Body of pancreas (tissue), 4 donors: Measurements from ENCODE around the gene KIAA1217. TPM values are rescaled to one million over a fixed set of nuclear protein-coding genes. Genes with fewer than 3 reads are reported as not detected.

ENCODE experiments used
- ATAC-seq: fragments of 150-250 bp; one replicate; pipeline ENCODE4 v1.9.1; 2016
- DNase-seq, 4 donors: peaks; one replicate each; pipeline ENCODE4 v3.0.0-alpha.2; 2019
- H3K27ac ChIP-seq, 4 donors: fragments of 200-600 bp; sonication (generic); 1 replicate in 3 of 4; 2 replicates in 1 of 4; pipeline versions ENCODE4 v1.5.1 to v1.6.1; 2016 to 2019; ENCODE audit warnings: mild to moderate bottlenecking in 1 of 4, mixed read lengths in 1 of 4, moderate library complexity in 1 of 4
- H3K27me3 ChIP-seq, 2 donors: fragments of 200-600 bp; sonication (generic); one replicate each; pipeline ENCODE4 v1.6.0; 2016; ENCODE audit warnings: mild to moderate bottlenecking in 1 of 2
- H3K36me3 ChIP-seq, 2 donors: fragments of 200-600 bp; sonication (generic); replicated peaks in 1 of 2; 2 replicates each; pipeline ENCODE4 v1.5.1; 2016; ENCODE audit warnings: low read depth in 2 of 2; ENCODE audit not compliant: insufficient read depth in 1 of 2
- H3K4me1 ChIP-seq: fragments of 200-600 bp; sonication (generic); one replicate; pipeline ENCODE4 v1.6.0; 2016
- H3K4me3 ChIP-seq, 2 donors: fragments of 200-600 bp; sonication (generic); 1 replicate in 1 of 2; 2 replicates in 1 of 2; pipeline ENCODE4 v1.5.1; 2016 to 2019
- H3K9me3 ChIP-seq, 3 donors: fragments of 200-600 bp; sonication (generic); 1 replicate in 2 of 3; 2 replicates in 1 of 3; pipeline ENCODE4 v1.5.1; 2016
- POLR2A ChIP-seq, 3 donors: fragments of 450-650 bp; IDR thresholded peaks; one replicate each; pipeline ENCODE4 v1.6.1; 2016; ENCODE audit warnings: antibody characterized with exemption in 3 of 3, mild to moderate bottlenecking in 2 of 3
- WGBS, 2 donors: methylation state at CpG; one replicate each; pipeline ENCODE4 v1.1.5; 2017; 5-methylcytosine and 5-hydroxymethylcytosine counted together
- intact Hi-C: fragments of 100-400 bp; cut with DNase I; formaldehyde crosslinking; loops from one replicate; pipeline ENCODE4 v1.15.1; 2023
- total RNA-seq, 2 donors: library from RNA; depleted of rRNA; stranded (reverse); fragments of >200 nt; gene quantifications; one replicate each; pipeline ENCODE4 v1.1.0, GENCODE V29; 2016
- TF ChIP-seq, protein P1 (sequence below), 7 experiments: fragments of 450-650 bp in 4 of 7; fragments of 200-600 bp in 3 of 7; sonication (generic) in 3 of 7; IDR thresholded peaks; one replicate each; pipeline ENCODE4 v1.5.1; 2016 to 2019; ENCODE audit warnings: antibody characterized with exemption in 7 of 7

Gene KIAA1217
- total RNA-seq, 2 donors from 2014 or later, result 25.9 to 36.9 TPM

DNA sequence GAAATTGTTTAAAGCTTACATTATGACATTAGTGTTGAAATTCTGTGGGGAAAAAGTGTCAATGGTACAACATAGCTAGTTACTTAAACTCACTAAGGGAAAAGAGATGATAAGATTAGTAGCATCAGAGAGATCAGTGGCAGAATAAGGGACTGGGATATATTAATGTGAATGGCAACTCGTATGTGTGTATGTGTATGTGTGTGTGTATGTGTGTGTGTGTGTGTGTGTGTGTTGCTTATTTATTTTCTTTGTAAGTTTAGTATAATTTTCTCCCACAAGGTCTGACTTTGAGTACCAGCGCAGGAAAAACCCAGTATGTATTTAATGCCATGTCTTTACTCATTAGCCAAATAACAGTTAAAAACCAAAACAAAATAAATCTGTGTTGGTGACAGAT is 258.7 kb downstream of the KIAA1217 start:
- 50 to 67% methylated on average over 2 of the region's 2 CpGs for WGBS, 2 donors
- no peaks in the 10 kb centered on the region for H3K27me3 ChIP-seq
- ATAC-seq (no peak), DNase-seq (no peak)
- TF ChIP-seq, protein P1, sequence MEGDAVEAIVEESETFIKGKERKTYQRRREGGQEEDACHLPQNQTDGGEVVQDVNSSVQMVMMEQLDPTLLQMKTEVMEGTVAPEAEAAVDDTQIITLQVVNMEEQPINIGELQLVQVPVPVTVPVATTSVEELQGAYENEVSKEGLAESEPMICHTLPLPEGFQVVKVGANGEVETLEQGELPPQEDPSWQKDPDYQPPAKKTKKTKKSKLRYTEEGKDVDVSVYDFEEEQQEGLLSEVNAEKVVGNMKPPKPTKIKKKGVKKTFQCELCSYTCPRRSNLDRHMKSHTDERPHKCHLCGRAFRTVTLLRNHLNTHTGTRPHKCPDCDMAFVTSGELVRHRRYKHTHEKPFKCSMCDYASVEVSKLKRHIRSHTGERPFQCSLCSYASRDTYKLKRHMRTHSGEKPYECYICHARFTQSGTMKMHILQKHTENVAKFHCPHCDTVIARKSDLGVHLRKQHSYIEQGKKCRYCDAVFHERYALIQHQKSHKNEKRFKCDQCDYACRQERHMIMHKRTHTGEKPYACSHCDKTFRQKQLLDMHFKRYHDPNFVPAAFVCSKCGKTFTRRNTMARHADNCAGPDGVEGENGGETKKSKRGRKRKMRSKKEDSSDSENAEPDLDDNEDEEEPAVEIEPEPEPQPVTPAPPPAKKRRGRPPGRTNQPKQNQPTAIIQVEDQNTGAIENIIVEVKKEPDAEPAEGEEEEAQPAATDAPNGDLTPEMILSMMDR (IDR thresholded peaks at IDR 0.05), result no peak
- no peak for TF ChIP-seq POLR2A (IDR thresholded peaks at IDR 0.05)
- H3K4me1 ChIP-seq, result peaks cover 54% of the 10 kb centered on the region
- intact Hi-C loops, result no loop called here
- no peaks in the 10 kb centered on the region for H3K36me3 ChIP-seq
- no peak overlapping the region for H3K4me3 ChIP-seq
- H3K27ac ChIP-seq, result peak overlapping the region; percentile 93 to 96 (median 95)
- H3K9me3 ChIP-seq, result no peaks in the 10 kb centered on the region

DNA sequence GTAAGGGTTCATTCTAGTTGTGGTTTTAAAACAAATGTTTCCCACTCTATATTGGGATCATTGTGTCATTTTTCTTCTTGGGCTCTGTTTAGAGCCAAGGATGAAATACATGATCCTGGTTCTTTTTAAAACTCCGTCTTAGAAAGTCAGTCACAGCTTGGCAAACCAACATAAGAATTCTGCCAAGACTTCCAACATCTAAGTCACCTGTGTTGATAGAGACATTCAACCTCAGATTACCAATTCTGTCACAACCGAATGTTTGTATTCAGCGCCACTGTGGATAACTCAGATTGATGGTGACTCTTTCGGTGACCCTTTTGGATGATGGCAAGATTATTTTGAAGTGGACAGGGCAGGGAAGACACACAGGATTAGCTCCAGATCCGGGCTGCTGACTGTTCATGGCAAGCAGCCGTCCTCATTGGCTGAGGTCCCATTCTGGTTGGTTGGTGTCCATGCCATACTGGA is 259.4 kb downstream of the KIAA1217 start:
- DNase-seq (peak; percentile 24 to 58 (median 34)), ATAC-seq (no peak)
- no peak overlapping the region for H3K4me3 ChIP-seq
- H3K27ac ChIP-seq, result peak overlapping the region in 3 of 4 donors; percentile 61 to 95 (median 93)
- no peaks in the 10 kb centered on the region for H3K9me3 ChIP-seq
- H3K36me3 ChIP-seq, result no peaks in the 10 kb centered on the region
- intact Hi-C loops, result no loop called here
- peaks cover 47% of the 10 kb centered on the region for H3K4me1 ChIP-seq
- 14 to 21% methylated on average over 6 of the region's 6 CpGs for WGBS, 2 donors
- H3K27me3 ChIP-seq, result no peaks in the 10 kb centered on the region
- TF ChIP-seq POLR2A (IDR thresholded peaks at IDR 0.05), result no peak
- TF ChIP-seq, protein P1 (IDR thresholded peaks at IDR 0.05), result no peak

DNA sequence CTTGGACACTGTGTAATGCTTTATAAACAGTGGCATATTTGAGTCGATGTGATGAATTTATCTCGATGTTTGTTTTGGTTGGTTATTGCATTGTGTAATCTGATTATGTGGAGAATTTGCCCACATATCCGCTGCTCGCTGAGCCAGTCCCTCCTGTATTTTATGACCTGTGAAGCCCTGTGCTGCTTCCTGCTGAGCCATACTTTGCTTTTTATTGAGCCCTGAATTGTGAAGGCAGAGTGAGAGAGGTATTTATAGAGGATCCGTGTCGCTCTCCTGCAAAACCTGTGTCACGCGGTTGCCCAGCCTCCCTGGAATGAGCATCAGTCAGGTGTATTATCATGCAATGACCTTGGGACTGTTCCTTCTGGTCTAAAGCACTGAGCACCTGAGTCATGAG is 261.1 kb downstream of the KIAA1217 start:
- H3K4me3 ChIP-seq, result no peak overlapping the region
- WGBS, 2 donors, result 55 to 64% methylated on average over 8 of the region's 8 CpGs
- no peaks in the 10 kb centered on the region for H3K9me3 ChIP-seq
- peak; percentile 15 for ATAC-seq
- H3K27ac ChIP-seq, result peak overlapping the region in 3 of 4 donors; percentile 67 to 95 (median 93)
- peaks cover 30% of the 10 kb centered on the region for H3K4me1 ChIP-seq
- no peaks in the 10 kb centered on the region for H3K27me3 ChIP-seq
- intact Hi-C loops, result no loop called here
- peak in 3 of 4 donors; percentile 35 to 37 (median 35) for DNase-seq
- TF ChIP-seq POLR2A (IDR thresholded peaks at IDR 0.05), result no peak
- TF ChIP-seq, protein P1 (IDR thresholded peaks at IDR 0.05), result no peak
- H3K36me3 ChIP-seq, result peaks cover 0 to 3% of the 10 kb centered on the region in 2 donors

DNA sequence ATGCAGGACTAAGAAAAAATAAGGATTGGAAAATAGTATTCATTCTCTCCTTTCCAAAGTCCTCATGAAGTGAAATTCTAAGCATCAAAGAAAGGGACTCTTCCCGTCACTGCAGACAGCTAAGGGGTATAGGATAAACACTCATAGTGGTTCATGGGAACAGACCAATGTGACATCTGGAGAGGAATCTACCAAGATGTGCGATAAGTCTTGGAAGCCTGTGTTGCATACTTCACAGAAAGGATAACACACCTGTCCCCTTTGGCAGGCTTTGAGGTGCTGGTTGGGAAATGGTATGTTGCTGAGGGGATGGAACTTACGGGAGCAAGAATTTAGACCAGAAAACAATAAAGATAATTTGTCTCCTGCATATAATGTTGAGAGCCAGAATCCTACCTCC is 266.7 kb downstream of the KIAA1217 start:
- TF ChIP-seq, protein P1 (IDR thresholded peaks at IDR 0.05), result no peak
- TF ChIP-seq POLR2A (IDR thresholded peaks at IDR 0.05), result no peak
- no peak overlapping the region for H3K4me3 ChIP-seq
- H3K27me3 ChIP-seq, result no peaks in the 10 kb centered on the region
- ATAC-seq (no peak), DNase-seq (no peak)
- intact Hi-C loops, result no loop called here
- 81 to 96% methylated on average over 3 of the region's 3 CpGs for WGBS, 2 donors
- peaks cover 8% of the 10 kb centered on the region for H3K4me1 ChIP-seq
- H3K36me3 ChIP-seq, result peaks cover 0 to 3% of the 10 kb centered on the region in 2 donors
- no peaks in the 10 kb centered on the region for H3K9me3 ChIP-seq
- H3K27ac ChIP-seq, result no peak overlapping the region
